GM18870 (cell line): ENCODE results near the gene ACSL5.

ENCODE experiments used
- ATAC-seq: cut with Tn5 transposase; IDR thresholded peaks from one replicate; pipeline ENCODE4 v1.9.1; 2021; ENCODE audit warnings: moderate library complexity; ENCODE audit not compliant: unreplicated experiment

ACSL5 gene

GRCh38 chr10:112373912-112374338 is at the start of gene ACSL5:
Gene ACSL5, plus strand, starts transcription at chr10:112374116. Its CDS starts 20,831 bp downstream, at chr10:112394947.
- ATAC-seq, result no peak

GRCh38 chr10:112327678-112328077 is 46.2 kb upstream of the ACSL5 start:
- ATAC-seq, result no peak

- ATAC-seq, result no peak
Observed at GRCh38 chr10:112330162-112330561, 43.8 kb upstream of the ACSL5 start.

GRCh38 chr10:112330607-112331160 is 43.2 kb upstream of the ACSL5 start:
- ATAC-seq, result no peak

- ATAC-seq, result no peak
Observed at GRCh38 chr10:112332022-112332421, 41.9 kb upstream of the ACSL5 start.

GRCh38 chr10:112332509-112333228 is 41.2 kb upstream of the ACSL5 start:
- ATAC-seq, result no peak

GRCh38 chr10:112333452-112333851 is 40.5 kb upstream of the ACSL5 start:
- ATAC-seq, result no peak

- ATAC-seq, result no peak
Observed at GRCh38 chr10:112335111-112335867, 38.6 kb upstream of the ACSL5 start.

GRCh38 chr10:112335868-112336265 is 38.0 kb upstream of the ACSL5 start:
- no peak for ATAC-seq

GRCh38 chr10:112336556-112337201 is 37.2 kb upstream of the ACSL5 start:
- no peak for ATAC-seq

- no peak for ATAC-seq
Observed at GRCh38 chr10:112338957-112339356, 35.0 kb upstream of the ACSL5 start.

- ATAC-seq, result no peak
Observed at GRCh38 chr10:112340601-112341000, 33.3 kb upstream of the ACSL5 start.

GRCh38 chr10:112343056-112343806 is 30.7 kb upstream of the ACSL5 start:
- ATAC-seq, result no peak

- ATAC-seq, result no peak
Observed at GRCh38 chr10:112344261-112344660, 29.7 kb upstream of the ACSL5 start.

- no peak for ATAC-seq
Observed at GRCh38 chr10:112345202-112345601, 28.7 kb upstream of the ACSL5 start.

GRCh38 chr10:112345743-112346142 is 28.2 kb upstream of the ACSL5 start:
- no peak for ATAC-seq

GRCh38 chr10:112346774-112347173 is 27.1 kb upstream of the ACSL5 start:
- no peak for ATAC-seq

- no peak for ATAC-seq
Observed at GRCh38 chr10:112347709-112348671, 25.9 kb upstream of the ACSL5 start.

GRCh38 chr10:112348759-112349158 is 25.2 kb upstream of the ACSL5 start:
- ATAC-seq, result no peak
